Measurements from ENCODE around the gene GPRASP2.

GRCh38 chrX:102767287-102767686 lies 55.0 kb downstream of the GPRASP2 start:
- no peak for TF ChIP-seq CTCF (optimal IDR thresholded peaks at IDR 0.05 in 1 of 3, IDR thresholded peaks at IDR 0.05 in 1 of 3, conservative IDR thresholded peaks at IDR 0.05 in 1 of 3; ENCODE audit: extremely low read depth in 1 of 3, insufficient read depth in 2 of 3, low read length in 3 of 3)
- TF ChIP-seq EZH2 (IDR thresholded peaks at IDR 0.05; ENCODE audit: low read length) = no peak

Data from keratinocyte (primary cell).